A549 (cell line): Measurements from ENCODE around the gene LAMA2. TPM values are rescaled to one million over a fixed set of nuclear protein-coding genes. Genes with fewer than 3 reads are reported as not detected.

Experiments
- ATAC-seq, 2 experiments: fragments of 200-7000 bp in 1 of 2; fragments of >200 bp in 1 of 2; cut with Nextera tagmentation in 1 of 2; cut with Tn5 transposase in 1 of 2; 3 replicates each; pipeline versions ENCODE4 v1.8.0 to v1.9.1; 2018 to 2020; ENCODE audit warnings: mild to moderate bottlenecking in 1 of 2, moderate library complexity in 1 of 2
- CTCF ChIA-PET: fragments of 300-600 bp; sonication (Branson Sonifier 250); formaldehyde crosslinking; extraction: SDS; loops from one replicate; lab custom pipeline; 2021; ENCODE audit warnings: antibody characterized with exemption, inconsistent platforms; lab: Yijun Ruan, JAX
- POLR2A ChIA-PET: fragments of 350-600 bp; formaldehyde crosslinking; extraction: SDS; loops from one replicate; lab custom pipeline; 2021; ENCODE audit warnings: antibody characterized with exemption, inconsistent platforms; lab: Yijun Ruan, JAX
- DNase-seq, 2 experiments: peaks; one replicate each; pipeline versions ENCODE4 v3.0.0 to v3.0.0-alpha.2; 2011 to 2016; ENCODE audit warnings: low read depth in 1 of 2, low spot score in 1 of 2
- FAIRE-seq: peaks from 2 replicates; lab custom pipeline; 2011; peaks lifted over from hg19 to GRCh38; lab: Jason Lieb, UNC
- H3K27ac ChIP-seq, 2 experiments: fragments of >200 bp; sonication (Bioruptor Twin); formaldehyde crosslinking; 3 replicates each; pipeline ENCODE4 v1.5.1; 2016 to 2017
- H3K4me1 ChIP-seq: fragments of >200 bp; sonication (Bioruptor Twin); formaldehyde crosslinking; 3 replicates; pipeline ENCODE4 v1.6.1; 2016
- H3K4me2 ChIP-seq: fragments of >200 bp; sonication (Bioruptor Twin); formaldehyde crosslinking; 3 replicates; pipeline ENCODE4 v1.6.1; 2016
- H3K4me3 ChIP-seq: fragments of >200 bp; sonication (Bioruptor Twin); formaldehyde crosslinking; 3 replicates; pipeline ENCODE4 v1.5.1; 2016
- H3K9me3 ChIP-seq: fragments of >200 bp; sonication (Bioruptor Twin); formaldehyde crosslinking; 3 replicates; pipeline ENCODE4 v1.6.1; 2016
- BHLHE40 ChIP-seq: IDR thresholded peaks from 2 replicates; pipeline ENCODE4 v1.6.1; 2012; ENCODE audit warnings: low read depth, low read length, inconsistent platforms
- EHF ChIP-seq: fragments of 250-450 bp; sonication (Bioruptor Pico); IDR thresholded peaks from 2 replicates; pipeline ENCODE4 v1.5.0; 2020; ENCODE audit warnings: mild to moderate bottlenecking
- EHMT2 ChIP-seq: fragments of 200-600 bp; sonication (generic); IDR thresholded peaks from 2 replicates; pipeline ENCODE4 v1.6.1; 2016; ENCODE audit warnings: antibody characterized with exemption, low read depth, mild to moderate bottlenecking, moderate library complexity
- ESRRA ChIP-seq: fragments of 150-350 bp; IDR thresholded peaks from 2 replicates; pipeline ENCODE4 v1.6.1; 2014; ENCODE audit warnings: mild to moderate bottlenecking, low read length, borderline replicate concordance
- HEYL ChIP-seq: fragments of 250-450 bp; sonication (Bioruptor Pico); IDR thresholded peaks from 2 replicates; pipeline ENCODE4 v1.8.0; 2021; ENCODE audit warnings: mild to moderate bottlenecking, moderate library complexity
- HOXB5 ChIP-seq: fragments of 250-450 bp; sonication (Bioruptor Pico); IDR thresholded peaks from 2 replicates; pipeline ENCODE4 v1.5.0; 2020; ENCODE audit warnings: mild to moderate bottlenecking, moderate library complexity
- JUN ChIP-seq, 2 experiments: fragments of >200 bp; sonication (Bioruptor Twin); formaldehyde crosslinking; IDR thresholded peaks; 2 replicates in 1 of 2; 3 replicates in 1 of 2; pipeline ENCODE4 v1.6.1; 2016 to 2017
- NPAS2 ChIP-seq: fragments of 250-450 bp; sonication (Bioruptor Pico); IDR thresholded peaks from 2 replicates; pipeline ENCODE4 v1.8.0; 2022; ENCODE audit warnings: mild to moderate bottlenecking, moderate library complexity, borderline replicate concordance
- PHF8 ChIP-seq: fragments of 200-600 bp; sonication (generic); IDR thresholded peaks from 2 replicates; pipeline ENCODE4 v1.6.1; 2016; ENCODE audit warnings: low read depth, mild to moderate bottlenecking, antibody characterized with exemption, moderate library complexity, borderline replicate concordance
- RARB ChIP-seq: fragments of 250-450 bp; sonication (Bioruptor Pico); IDR thresholded peaks from 2 replicates; pipeline ENCODE4 v1.8.0; 2021; ENCODE audit warnings: mild to moderate bottlenecking, moderate library complexity
- RCOR1 ChIP-seq: fragments of 150-350 bp; IDR thresholded peaks from 2 replicates; pipeline ENCODE4 v1.6.1; 2014; ENCODE audit warnings: antibody characterized with exemption, low read length, low read depth
- RFX5 ChIP-seq: fragments of 450-650 bp; IDR thresholded peaks from 2 replicates; pipeline ENCODE4 v1.7.1; 2014; ENCODE audit warnings: antibody characterized with exemption, mild to moderate bottlenecking, moderate library complexity
- ZSCAN20 ChIP-seq: fragments of 250-450 bp; sonication (Bioruptor Pico); IDR thresholded peaks from 2 replicates; pipeline ENCODE4 v1.8.0; 2022; ENCODE audit warnings: mild to moderate bottlenecking, moderate library complexity
- WGBS: methylation state at CpG from one replicate; pipeline ENCODE4 v1.1.6; 2017; ENCODE audit errors: missing lambda C conversion rate; 5-methylcytosine and 5-hydroxymethylcytosine counted together
- polyA plus RNA-seq, 4 experiments: library from polyadenylated mRNA; depleted of rRNA in 3 of 4; stranded (reverse); fragments of >200 nt; fragmentation: RNase III in 1 of 4; extraction: RNeasy Plus Mini Kit Qiagen cat#74134 plus additional on column Dnase treatment in 1 of 4; gene quantifications; 2 replicates in 3 of 4; 3 replicates in 1 of 4; pipeline ENCODE4 v1.2.3, GENCODE V29; 2011 to 2017
- TF ChIP-seq, protein P1 (sequence below): fragments of 250-450 bp; sonication (Bioruptor Pico); IDR thresholded peaks from 2 replicates; pipeline ENCODE4 v1.5.0; 2020; ENCODE audit warnings: low read depth, mild to moderate bottlenecking, moderate library complexity
- TF ChIP-seq, protein P2 (sequence below): fragments of >200 bp; sonication (Bioruptor Twin); formaldehyde crosslinking; IDR thresholded peaks from 3 replicates; pipeline ENCODE4 v1.5.1; 2016
- TF ChIP-seq, protein P3 (sequence below): fragments of 150-350 bp; IDR thresholded peaks from 2 replicates; pipeline ENCODE4 v1.6.1; 2014; ENCODE audit warnings: low read depth, mild to moderate bottlenecking, low read length
- TF ChIP-seq, protein P4 (sequence below): IDR thresholded peaks from 2 replicates; pipeline ENCODE4 v1.6.1; 2012
- TF ChIP-seq, protein P5 (sequence below): fragments of >200 bp; sonication (Bioruptor Twin); formaldehyde crosslinking; IDR thresholded peaks from 2 replicates; pipeline ENCODE4 v1.6.1; 2016
- TF ChIP-seq, protein P6 (sequence below): fragments of 250-450 bp; sonication (Bioruptor Pico); IDR thresholded peaks from 2 replicates; pipeline ENCODE4 v1.5.0; 2021; ENCODE audit warnings: mild to moderate bottlenecking, moderate library complexity, borderline replicate concordance
- TF ChIP-seq, protein P7 (sequence below): IDR thresholded peaks from 2 replicates; pipeline ENCODE4 v1.6.1; 2012
- TF ChIP-seq, protein P8 (sequence below): fragments of 200-600 bp; sonication (generic); IDR thresholded peaks from 2 replicates; pipeline ENCODE4 v1.6.1; 2016; ENCODE audit warnings: antibody characterized with exemption, mild to moderate bottlenecking, moderate library complexity
- TF ChIP-seq, protein P9 (sequence below): fragments of 450-650 bp; IDR thresholded peaks from 2 replicates; pipeline ENCODE4 v1.6.1; 2014; ENCODE audit warnings: antibody characterized with exemption

The LAMA2 gene
- polyA plus RNA-seq, 2 of the 4 experiments (the other 2 are of a cell fraction): 0.21 to 1.3 TPM

DNA sequence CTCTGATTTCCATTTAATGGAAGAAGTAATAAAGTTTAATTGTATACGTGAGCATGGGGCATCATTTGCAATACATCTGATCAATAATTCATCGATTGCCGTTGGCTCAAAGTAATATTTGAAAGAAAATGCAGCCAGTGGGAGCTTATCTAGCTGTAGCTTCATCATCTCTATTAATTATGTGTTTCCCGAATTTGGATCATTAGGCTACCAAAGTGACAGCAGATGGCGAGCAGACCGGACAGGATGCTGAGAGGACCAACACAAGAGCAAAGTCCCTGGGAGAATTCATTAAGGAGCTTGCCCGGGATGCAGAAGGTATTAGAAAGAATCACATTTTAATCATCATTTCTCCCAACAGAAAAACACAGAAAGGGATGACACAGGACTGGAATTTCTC is 500.0 kb downstream of the LAMA2 start:
- no peaks in the 10 kb centered on the region for H3K9me3 ChIP-seq
- H3K4me1 ChIP-seq: no peaks in the 10 kb centered on the region
- no peak for ATAC-seq
- CTCF ChIA-PET: no interaction called here
- no peak overlapping the region for H3K4me3 ChIP-seq
- POLR2A ChIA-PET: no interaction called here
- TF ChIP-seq HOXB5 (CRISPR knock-in tag) (no peak), BHLHE40 (no peak), RCOR1 (no peak), ZSCAN20 (CRISPR knock-in tag) (no peak), NPAS2 (no peak), PHF8 (no peak), EHF (CRISPR knock-in tag) (no peak)
- TF ChIP-seq, protein P1, sequence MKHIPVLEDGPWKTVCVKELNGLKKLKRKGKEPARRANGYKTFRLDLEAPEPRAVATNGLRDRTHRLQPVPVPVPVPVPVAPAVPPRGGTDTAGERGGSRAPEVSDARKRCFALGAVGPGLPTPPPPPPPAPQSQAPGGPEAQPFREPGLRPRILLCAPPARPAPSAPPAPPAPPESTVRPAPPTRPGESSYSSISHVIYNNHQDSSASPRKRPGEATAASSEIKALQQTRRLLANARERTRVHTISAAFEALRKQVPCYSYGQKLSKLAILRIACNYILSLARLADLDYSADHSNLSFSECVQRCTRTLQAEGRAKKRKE: no peak
- WGBS: 14% methylated on average over 7 of the region's 7 CpGs
- DNase-seq: no peak
- no peak for FAIRE-seq
- H3K27ac ChIP-seq: no peak overlapping the region
- no peak overlapping the region for H3K4me2 ChIP-seq

DNA sequence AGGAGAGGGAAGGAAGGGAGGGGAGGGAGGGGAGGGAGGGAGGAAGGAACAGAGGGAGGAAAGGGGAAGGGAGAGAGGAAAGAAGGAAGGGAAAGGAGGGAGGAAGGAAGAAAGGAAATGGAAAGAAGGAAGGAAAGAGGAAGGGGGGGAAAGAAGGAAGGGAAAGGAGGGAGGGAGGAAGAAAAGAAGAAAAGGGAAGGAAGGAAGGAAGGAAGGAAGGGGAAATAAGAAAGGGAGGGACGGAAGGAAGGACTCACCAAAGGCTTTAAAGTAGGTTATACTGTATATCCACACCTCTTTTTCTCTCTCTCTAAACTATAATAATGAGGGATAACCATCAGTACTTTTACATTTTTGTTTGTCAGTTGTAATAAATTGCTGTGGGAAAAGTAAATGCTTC is 502.2 kb downstream of the LAMA2 start:
- no peak for DNase-seq
- no peak for FAIRE-seq
- Histone ChIP-seq H3K4me1 (no peaks in the 10 kb centered on the region), H3K27ac (no peak overlapping the region), H3K4me3 (no peak overlapping the region), H3K9me3 (no peaks in the 10 kb centered on the region), H3K4me2 (no peak overlapping the region)
- no peak for ATAC-seq
- 4% methylated on average over 1 of the region's 1 CpG for WGBS
- CTCF ChIA-PET: no interaction called here
- POLR2A ChIA-PET: no interaction called here
- TF ChIP-seq, protein P2, sequence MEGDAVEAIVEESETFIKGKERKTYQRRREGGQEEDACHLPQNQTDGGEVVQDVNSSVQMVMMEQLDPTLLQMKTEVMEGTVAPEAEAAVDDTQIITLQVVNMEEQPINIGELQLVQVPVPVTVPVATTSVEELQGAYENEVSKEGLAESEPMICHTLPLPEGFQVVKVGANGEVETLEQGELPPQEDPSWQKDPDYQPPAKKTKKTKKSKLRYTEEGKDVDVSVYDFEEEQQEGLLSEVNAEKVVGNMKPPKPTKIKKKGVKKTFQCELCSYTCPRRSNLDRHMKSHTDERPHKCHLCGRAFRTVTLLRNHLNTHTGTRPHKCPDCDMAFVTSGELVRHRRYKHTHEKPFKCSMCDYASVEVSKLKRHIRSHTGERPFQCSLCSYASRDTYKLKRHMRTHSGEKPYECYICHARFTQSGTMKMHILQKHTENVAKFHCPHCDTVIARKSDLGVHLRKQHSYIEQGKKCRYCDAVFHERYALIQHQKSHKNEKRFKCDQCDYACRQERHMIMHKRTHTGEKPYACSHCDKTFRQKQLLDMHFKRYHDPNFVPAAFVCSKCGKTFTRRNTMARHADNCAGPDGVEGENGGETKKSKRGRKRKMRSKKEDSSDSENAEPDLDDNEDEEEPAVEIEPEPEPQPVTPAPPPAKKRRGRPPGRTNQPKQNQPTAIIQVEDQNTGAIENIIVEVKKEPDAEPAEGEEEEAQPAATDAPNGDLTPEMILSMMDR: no peak
- TF ChIP-seq JUN (IDR thresholded peaks at IDR 0.05): no peak
- TF ChIP-seq, protein P3, sequence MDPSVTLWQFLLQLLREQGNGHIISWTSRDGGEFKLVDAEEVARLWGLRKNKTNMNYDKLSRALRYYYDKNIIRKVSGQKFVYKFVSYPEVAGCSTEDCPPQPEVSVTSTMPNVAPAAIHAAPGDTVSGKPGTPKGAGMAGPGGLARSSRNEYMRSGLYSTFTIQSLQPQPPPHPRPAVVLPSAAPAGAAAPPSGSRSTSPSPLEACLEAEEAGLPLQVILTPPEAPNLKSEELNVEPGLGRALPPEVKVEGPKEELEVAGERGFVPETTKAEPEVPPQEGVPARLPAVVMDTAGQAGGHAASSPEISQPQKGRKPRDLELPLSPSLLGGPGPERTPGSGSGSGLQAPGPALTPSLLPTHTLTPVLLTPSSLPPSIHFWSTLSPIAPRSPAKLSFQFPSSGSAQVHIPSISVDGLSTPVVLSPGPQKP: no peak
- TF ChIP-seq, protein P4, sequence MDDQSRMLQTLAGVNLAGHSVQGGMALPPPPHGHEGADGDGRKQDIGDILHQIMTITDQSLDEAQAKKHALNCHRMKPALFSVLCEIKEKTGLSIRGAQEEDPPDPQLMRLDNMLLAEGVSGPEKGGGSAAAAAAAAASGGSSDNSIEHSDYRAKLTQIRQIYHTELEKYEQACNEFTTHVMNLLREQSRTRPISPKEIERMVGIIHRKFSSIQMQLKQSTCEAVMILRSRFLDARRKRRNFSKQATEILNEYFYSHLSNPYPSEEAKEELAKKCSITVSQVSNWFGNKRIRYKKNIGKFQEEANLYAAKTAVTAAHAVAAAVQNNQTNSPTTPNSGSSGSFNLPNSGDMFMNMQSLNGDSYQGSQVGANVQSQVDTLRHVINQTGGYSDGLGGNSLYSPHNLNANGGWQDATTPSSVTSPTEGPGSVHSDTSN: no peak
- TF ChIP-seq, protein P5, sequence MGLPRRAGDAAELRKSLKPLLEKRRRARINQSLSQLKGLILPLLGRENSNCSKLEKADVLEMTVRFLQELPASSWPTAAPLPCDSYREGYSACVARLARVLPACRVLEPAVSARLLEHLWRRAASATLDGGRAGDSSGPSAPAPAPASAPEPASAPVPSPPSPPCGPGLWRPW: no peak

DNA sequence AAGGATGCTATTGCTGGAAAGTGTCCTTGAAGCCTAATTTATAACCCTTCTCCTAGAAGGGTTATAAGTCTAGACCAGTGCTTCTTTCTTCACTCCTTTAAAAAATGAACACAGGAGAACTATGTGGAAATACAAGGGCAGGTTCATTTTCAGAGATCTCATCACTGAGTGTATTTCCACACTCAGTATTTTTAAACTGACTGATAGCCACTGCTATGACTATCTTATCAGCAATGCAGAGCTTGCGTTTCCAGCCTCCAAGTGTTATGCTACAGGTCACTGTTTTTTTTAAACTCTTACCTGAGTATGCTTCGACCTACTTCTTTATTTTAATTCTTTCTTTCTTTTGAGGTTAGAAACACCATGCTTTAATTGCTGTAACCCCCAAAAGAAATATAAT is 508.0 kb downstream of the LAMA2 start:
- Histone ChIP-seq H3K27ac (no peak overlapping the region), H3K4me1 (no peaks in the 10 kb centered on the region), H3K4me3 (no peak overlapping the region), H3K9me3 (no peaks in the 10 kb centered on the region), H3K4me2 (no peak overlapping the region)
- 32% methylated on average over 2 of the region's 2 CpGs for WGBS
- POLR2A ChIA-PET: no interaction called here
- DNase-seq: no peak
- no peak for FAIRE-seq
- no peak for ATAC-seq
- CTCF ChIA-PET: no interaction called here
- no peak for TF ChIP-seq EHMT2
- no peak for TF ChIP-seq HEYL (CRISPR knock-in tag)
- TF ChIP-seq, protein P6, sequence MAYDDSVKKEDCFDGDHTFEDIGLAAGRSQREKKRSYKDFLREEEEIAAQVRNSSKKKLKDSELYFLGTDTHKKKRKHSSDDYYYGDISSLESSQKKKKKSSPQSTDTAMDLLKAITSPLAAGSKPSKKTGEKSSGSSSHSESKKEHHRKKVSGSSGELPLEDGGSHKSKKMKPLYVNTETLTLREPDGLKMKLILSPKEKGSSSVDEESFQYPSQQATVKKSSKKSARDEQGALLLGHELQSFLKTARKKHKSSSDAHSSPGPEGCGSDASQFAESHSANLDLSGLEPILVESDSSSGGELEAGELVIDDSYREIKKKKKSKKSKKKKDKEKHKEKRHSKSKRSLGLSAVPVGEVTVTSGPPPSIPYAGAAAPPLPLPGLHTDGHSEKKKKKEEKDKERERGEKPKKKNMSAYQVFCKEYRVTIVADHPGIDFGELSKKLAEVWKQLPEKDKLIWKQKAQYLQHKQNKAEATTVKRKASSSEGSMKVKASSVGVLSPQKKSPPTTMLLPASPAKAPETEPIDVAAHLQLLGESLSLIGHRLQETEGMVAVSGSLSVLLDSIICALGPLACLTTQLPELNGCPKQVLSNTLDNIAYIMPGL (CRISPR knock-in tag): no peak
- TF ChIP-seq, protein P7, sequence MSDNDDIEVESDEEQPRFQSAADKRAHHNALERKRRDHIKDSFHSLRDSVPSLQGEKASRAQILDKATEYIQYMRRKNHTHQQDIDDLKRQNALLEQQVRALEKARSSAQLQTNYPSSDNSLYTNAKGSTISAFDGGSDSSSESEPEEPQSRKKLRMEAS: no peak
- TF ChIP-seq, protein P8, sequence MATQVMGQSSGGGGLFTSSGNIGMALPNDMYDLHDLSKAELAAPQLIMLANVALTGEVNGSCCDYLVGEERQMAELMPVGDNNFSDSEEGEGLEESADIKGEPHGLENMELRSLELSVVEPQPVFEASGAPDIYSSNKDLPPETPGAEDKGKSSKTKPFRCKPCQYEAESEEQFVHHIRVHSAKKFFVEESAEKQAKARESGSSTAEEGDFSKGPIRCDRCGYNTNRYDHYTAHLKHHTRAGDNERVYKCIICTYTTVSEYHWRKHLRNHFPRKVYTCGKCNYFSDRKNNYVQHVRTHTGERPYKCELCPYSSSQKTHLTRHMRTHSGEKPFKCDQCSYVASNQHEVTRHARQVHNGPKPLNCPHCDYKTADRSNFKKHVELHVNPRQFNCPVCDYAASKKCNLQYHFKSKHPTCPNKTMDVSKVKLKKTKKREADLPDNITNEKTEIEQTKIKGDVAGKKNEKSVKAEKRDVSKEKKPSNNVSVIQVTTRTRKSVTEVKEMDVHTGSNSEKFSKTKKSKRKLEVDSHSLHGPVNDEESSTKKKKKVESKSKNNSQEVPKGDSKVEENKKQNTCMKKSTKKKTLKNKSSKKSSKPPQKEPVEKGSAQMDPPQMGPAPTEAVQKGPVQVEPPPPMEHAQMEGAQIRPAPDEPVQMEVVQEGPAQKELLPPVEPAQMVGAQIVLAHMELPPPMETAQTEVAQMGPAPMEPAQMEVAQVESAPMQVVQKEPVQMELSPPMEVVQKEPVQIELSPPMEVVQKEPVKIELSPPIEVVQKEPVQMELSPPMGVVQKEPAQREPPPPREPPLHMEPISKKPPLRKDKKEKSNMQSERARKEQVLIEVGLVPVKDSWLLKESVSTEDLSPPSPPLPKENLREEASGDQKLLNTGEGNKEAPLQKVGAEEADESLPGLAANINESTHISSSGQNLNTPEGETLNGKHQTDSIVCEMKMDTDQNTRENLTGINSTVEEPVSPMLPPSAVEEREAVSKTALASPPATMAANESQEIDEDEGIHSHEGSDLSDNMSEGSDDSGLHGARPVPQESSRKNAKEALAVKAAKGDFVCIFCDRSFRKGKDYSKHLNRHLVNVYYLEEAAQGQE: no peak
- TF ChIP-seq, protein P9, sequence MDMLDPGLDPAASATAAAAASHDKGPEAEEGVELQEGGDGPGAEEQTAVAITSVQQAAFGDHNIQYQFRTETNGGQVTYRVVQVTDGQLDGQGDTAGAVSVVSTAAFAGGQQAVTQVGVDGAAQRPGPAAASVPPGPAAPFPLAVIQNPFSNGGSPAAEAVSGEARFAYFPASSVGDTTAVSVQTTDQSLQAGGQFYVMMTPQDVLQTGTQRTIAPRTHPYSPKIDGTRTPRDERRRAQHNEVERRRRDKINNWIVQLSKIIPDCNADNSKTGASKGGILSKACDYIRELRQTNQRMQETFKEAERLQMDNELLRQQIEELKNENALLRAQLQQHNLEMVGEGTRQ: no peak
- no peak for TF ChIP-seq RARB
- no peak for TF ChIP-seq ESRRA
- TF ChIP-seq RFX5: no peak
